Uterus (tissue), 4 donors: ENCODE data around the gene PRRT4. TPM values are rescaled to one million over a fixed set of nuclear protein-coding genes. Genes with fewer than 3 reads are reported as not detected.

Source experiments
- DNase-seq, 2 donors: peaks; one replicate each; pipeline ENCODE4 v3.0.0-alpha.2; 2019 to 2020
- H3K27ac ChIP-seq, 2 donors: fragments of 200-600 bp; sonication (generic); 1 replicate in 1 of 2; 2 replicates in 1 of 2; pipeline ENCODE4 v1.5.1; 2016 to 2018
- H3K27me3 ChIP-seq, 2 donors: fragments of 200-600 bp; sonication (generic); one replicate each; pipeline ENCODE4 v1.5.1; 2018 to 2019; ENCODE audit warnings: control low read depth in 1 of 2
- H3K36me3 ChIP-seq, 2 donors: fragments of 200-600 bp; sonication (generic); one replicate each; pipeline ENCODE4 v1.5.1; 2019; ENCODE audit warnings: control low read depth in 1 of 2
- H3K4me1 ChIP-seq, 2 donors: fragments of 200-600 bp; sonication (generic); one replicate each; pipeline ENCODE4 v1.5.1; 2018 to 2019; ENCODE audit warnings: control low read depth in 1 of 2
- H3K4me3 ChIP-seq, 2 donors: fragments of 200-600 bp; sonication (generic); 1 replicate in 1 of 2; 2 replicates in 1 of 2; pipeline ENCODE4 v1.5.1; 2018 to 2019; ENCODE audit warnings: mild to moderate bottlenecking in 1 of 2
- H3K9me3 ChIP-seq, 2 donors: fragments of 200-600 bp; sonication (generic); one replicate each; pipeline ENCODE4 v1.5.1; 2019; ENCODE audit warnings: control low read depth in 1 of 2
- POLR2A ChIP-seq, 2 donors: fragments of 450-650 bp; IDR thresholded peaks; one replicate each; pipeline ENCODE4 v1.6.1; 2016; ENCODE audit warnings: antibody characterized with exemption in 2 of 2, mild to moderate bottlenecking in 1 of 2, moderate library complexity in 1 of 2
- intact Hi-C: fragments of 100-400 bp; cut with DNase I; formaldehyde crosslinking; loops from one replicate; pipeline ENCODE4 v1.15.1; 2023; ENCODE audit warnings: low total_unique reads
- total RNA-seq, 4 donors: library from RNA; depleted of rRNA in 3 of 4; stranded (reverse); fragments of >200 nt in 3 of 4; gene quantifications; one replicate each; pipeline versions ENCODE4 v1.1.0 to v1.2.4, GENCODE V29; 2014 to 2023
- TF ChIP-seq, protein P1 (sequence below), 4 experiments: fragments of 200-600 bp in 2 of 4; fragments of 450-650 bp in 2 of 4; sonication (generic) in 2 of 4; IDR thresholded peaks; one replicate each; pipeline ENCODE4 v1.5.1; 2016 to 2019; ENCODE audit warnings: antibody characterized with exemption in 4 of 4, mild to moderate bottlenecking in 2 of 4, moderate library complexity in 1 of 4
- donor health status: DM: yes; HTN: yes; CAD: no.

Gene PRRT4
- total RNA-seq, 4 donors from 2014 or later, result 1.3 to 1.7 TPM; not detected in 2

DNA sequence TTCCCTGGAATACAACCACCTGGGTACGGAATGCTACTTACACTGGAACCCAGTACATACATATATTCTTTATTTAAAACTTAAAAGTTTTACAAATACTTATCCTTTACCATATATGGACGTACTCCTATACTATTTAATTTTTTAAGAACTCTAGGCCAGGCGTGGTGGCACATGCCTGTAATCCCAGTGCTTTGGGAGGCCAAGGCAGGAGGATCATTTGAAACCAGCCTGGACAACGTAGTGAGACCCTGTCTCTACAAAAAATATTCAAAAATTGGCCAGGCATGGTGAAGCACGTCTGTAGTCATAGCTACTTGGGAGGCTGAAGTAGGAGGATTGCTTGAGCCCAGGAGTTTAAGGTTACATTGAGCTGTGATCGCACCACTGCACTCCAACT lies 19.8 kb downstream of the PRRT4 start:
- H3K27me3 ChIP-seq, result no peaks in the 10 kb centered on the region
- H3K9me3 ChIP-seq, result no peaks in the 10 kb centered on the region
- no peaks in the 10 kb centered on the region for H3K36me3 ChIP-seq
- H3K4me1 ChIP-seq, result peaks cover 0 to 10% of the 10 kb centered on the region in 2 donors
- no peak overlapping the region for H3K27ac ChIP-seq
- no peak for TF ChIP-seq POLR2A (IDR thresholded peaks at IDR 0.05)
- TF ChIP-seq, protein P1, sequence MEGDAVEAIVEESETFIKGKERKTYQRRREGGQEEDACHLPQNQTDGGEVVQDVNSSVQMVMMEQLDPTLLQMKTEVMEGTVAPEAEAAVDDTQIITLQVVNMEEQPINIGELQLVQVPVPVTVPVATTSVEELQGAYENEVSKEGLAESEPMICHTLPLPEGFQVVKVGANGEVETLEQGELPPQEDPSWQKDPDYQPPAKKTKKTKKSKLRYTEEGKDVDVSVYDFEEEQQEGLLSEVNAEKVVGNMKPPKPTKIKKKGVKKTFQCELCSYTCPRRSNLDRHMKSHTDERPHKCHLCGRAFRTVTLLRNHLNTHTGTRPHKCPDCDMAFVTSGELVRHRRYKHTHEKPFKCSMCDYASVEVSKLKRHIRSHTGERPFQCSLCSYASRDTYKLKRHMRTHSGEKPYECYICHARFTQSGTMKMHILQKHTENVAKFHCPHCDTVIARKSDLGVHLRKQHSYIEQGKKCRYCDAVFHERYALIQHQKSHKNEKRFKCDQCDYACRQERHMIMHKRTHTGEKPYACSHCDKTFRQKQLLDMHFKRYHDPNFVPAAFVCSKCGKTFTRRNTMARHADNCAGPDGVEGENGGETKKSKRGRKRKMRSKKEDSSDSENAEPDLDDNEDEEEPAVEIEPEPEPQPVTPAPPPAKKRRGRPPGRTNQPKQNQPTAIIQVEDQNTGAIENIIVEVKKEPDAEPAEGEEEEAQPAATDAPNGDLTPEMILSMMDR (IDR thresholded peaks at IDR 0.05), result no peak
- H3K4me3 ChIP-seq, result no peak overlapping the region
- intact Hi-C loops, result no loop called here
- DNase-seq, result no peak

DNA sequence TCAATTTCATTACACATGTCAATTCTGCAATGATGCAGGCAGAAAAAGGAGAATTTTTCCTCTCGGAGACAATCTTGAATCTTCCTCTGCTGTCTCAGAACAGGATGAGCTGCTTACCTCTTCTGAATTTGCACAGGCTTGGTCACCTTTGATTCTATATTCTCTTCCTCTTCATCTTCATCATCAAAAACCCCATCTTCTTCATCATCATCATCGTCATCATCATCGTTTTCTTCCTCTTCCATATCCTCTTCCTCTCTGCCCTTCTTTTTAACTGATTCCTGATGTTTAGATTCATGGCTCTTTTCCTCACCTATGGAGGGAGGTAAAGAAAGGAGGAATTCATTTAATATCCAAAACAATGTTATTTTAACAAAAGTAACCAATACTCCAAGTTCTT lies 25.8 kb downstream of the PRRT4 start:
- Histone ChIP-seq H3K36me3 (no peaks in the 10 kb centered on the region), H3K27me3 (no peaks in the 10 kb centered on the region), H3K4me3 (no peak overlapping the region), H3K27ac (no peak overlapping the region), H3K4me1 (no peaks in the 10 kb centered on the region), H3K9me3 (no peaks in the 10 kb centered on the region)
- intact Hi-C loops, result no loop called here
- no peak for DNase-seq
- no peak for TF ChIP-seq POLR2A (IDR thresholded peaks at IDR 0.05)
- TF ChIP-seq, protein P1 (IDR thresholded peaks at IDR 0.05), result no peak

DNA sequence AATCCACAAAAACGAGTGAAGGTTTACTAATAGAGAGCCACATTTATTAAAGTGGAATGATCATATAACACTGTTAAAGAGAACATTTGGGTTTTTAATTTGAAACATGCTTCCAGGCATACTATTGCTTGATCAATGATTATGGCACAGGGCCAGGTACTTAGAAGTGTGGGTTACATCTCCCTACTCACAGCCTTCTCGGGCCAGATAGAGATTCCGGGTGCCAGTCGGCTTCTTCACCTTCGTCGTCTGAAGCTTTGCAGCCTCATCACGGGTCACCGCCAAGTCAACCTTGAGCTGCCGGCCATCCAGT lies 37.2 kb downstream of the PRRT4 start:
- DNase-seq, result no peak
- no peaks in the 10 kb centered on the region for H3K9me3 ChIP-seq
- TF ChIP-seq, protein P1 (IDR thresholded peaks at IDR 0.05), result no peak
- no peak for TF ChIP-seq POLR2A (IDR thresholded peaks at IDR 0.05)
- no peaks in the 10 kb centered on the region for H3K36me3 ChIP-seq
- intact Hi-C loops, result no loop called here
- H3K27me3 ChIP-seq, result no peaks in the 10 kb centered on the region
- no peak overlapping the region for H3K4me3 ChIP-seq
- H3K4me1 ChIP-seq, result no peaks in the 10 kb centered on the region
- H3K27ac ChIP-seq, result no peak overlapping the region

DNA sequence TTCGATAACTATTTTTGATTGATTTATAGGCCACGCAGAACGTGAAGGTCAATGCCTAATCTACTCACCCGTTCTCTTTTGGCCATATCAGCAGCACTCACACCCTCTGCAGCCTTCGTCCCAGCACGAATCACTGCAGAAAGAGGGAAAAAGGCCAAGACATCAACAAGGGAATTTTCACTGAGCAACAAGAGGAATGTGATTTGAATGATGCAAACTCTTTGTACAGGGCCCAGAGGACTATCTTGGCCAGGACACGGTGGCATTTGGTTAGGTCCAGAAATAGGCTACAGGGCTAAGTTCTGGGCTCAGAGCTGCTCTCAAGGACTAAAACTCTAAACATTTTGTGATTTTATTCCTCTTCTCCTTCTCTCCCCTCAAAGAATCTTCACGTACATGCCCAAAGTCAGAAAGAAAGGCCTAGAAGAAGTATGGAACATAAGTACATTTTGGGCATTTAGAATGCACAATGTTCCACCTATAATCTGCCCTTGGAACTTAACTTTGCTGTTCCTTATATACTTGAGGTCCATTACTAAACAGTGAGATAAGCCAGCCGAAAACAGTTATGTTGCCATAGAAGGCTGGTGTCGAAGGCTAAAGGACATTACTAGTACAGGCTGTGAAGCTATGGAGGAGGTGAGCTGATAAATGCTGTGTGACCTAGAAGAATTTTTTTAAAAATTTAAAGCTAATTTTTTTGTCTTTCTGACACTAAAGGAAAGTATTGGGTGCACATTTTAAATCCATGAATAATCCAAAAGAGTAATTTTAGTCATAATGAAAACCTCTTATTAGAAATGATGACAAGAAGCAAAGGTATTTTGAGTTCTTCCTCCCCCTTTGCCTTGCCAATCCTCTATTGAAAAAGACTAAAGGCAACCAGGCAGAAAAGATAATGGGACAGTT lies 37.8 kb downstream of the PRRT4 start:
- intact Hi-C loops, result no loop called here
- no peaks in the 10 kb centered on the region for H3K36me3 ChIP-seq

DNA sequence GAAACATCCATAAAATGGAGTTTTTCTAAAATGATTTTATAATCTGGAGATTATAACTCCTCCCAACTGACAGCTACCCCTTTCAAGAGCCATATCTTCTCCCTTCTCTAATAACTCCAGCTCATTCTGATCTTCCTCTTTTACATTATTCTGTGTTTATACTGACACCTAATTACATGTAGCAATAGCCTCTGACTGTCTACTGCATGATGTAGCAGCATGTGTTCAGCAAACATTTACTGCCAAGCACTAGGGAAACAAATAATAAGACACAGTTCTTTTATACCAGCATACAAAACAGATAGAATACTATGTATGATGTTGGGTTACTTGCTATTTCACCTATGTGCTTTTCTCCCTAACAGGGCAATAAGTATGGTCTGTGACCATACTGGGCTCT lies 38.5 kb downstream of the PRRT4 start:
- H3K27ac ChIP-seq, result no peak overlapping the region
- no peak overlapping the region for H3K4me3 ChIP-seq
- H3K36me3 ChIP-seq, result no peaks in the 10 kb centered on the region
- H3K4me1 ChIP-seq, result no peaks in the 10 kb centered on the region
- no peaks in the 10 kb centered on the region for H3K27me3 ChIP-seq
- intact Hi-C loops, result no loop called here
- TF ChIP-seq, protein P1 (IDR thresholded peaks at IDR 0.05), result no peak
- TF ChIP-seq POLR2A (IDR thresholded peaks at IDR 0.05), result no peak
- H3K9me3 ChIP-seq, result no peaks in the 10 kb centered on the region
- DNase-seq, result no peak

More for the DNA sequence above, 37.8 kb downstream of the PRRT4 start:
- no peak overlapping the region for H3K4me3 ChIP-seq
- no peak for DNase-seq
- H3K27ac ChIP-seq, result no peak overlapping the region
- H3K4me1 ChIP-seq, result no peaks in the 10 kb centered on the region
- no peak for TF ChIP-seq POLR2A (IDR thresholded peaks at IDR 0.05)
- TF ChIP-seq, protein P1 (IDR thresholded peaks at IDR 0.05), result no peak
- H3K9me3 ChIP-seq, result no peaks in the 10 kb centered on the region
- no peaks in the 10 kb centered on the region for H3K27me3 ChIP-seq
